Measurements from ENCODE around the gene FLOT1. TPM values are rescaled to one million over a fixed set of nuclear protein-coding genes. Genes with fewer than 3 reads are reported as not detected.

Gene FLOT1
- total and polyA plus RNA-seq, 2 of the 13 experiments (the other 11 are each of a cell fraction or from before 2014, with no cell fraction given), result 82.3 to 130 TPM

- TF ChIP-seq UBTF (CRISPR knock-in tag; IDR thresholded peaks at IDR 0.05) (peak; percentile 21; the same call in 1 of the 2 replicates), ZNF296 (CRISPR knock-in tag; conservative IDR thresholded peaks at IDR 0.05) (no peak), MXI1 (IDR thresholded peaks at IDR 0.05; ENCODE audit: borderline replicate concordance, low read depth, low read length) (peak; percentile 96), ZFP1 (CRISPR knock-in tag; IDR thresholded peaks at IDR 0.05) (peak; percentile 46; the same call in 1 of the 2 replicates), ZBTB21 (CRISPR knock-in tag; IDR thresholded peaks at IDR 0.05) (0 out of 2 replicates have a peak, but pooled peaks have one; percentile 32), ZFP36 (IDR thresholded peaks at IDR 0.05; ENCODE audit: borderline replicate concordance, low read depth, low read length, partially characterized antibody) (no peak), SIX4 (CRISPR knock-in tag; IDR thresholded peaks at IDR 0.05) (no peak), FOSL2 (CRISPR knock-in tag; IDR thresholded peaks at IDR 0.05) (no peak; the same call in 1 of the 2 replicates), XRCC5 (optimal IDR thresholded peaks at IDR 0.05; ENCODE audit: low read length) (no peak), MTF1 (CRISPR knock-in tag; IDR thresholded peaks at IDR 0.05) (peak; percentile 55; the same call in 1 of the 2 replicates), YEATS4 (CRISPR knock-in tag; IDR thresholded peaks at IDR 0.05; ENCODE audit: borderline replicate concordance) (peak; percentile 85), DPF2 (CRISPR knock-in tag; IDR thresholded peaks at IDR 0.05; ENCODE audit: borderline replicate concordance, low read depth) (peak; percentile 33; the same call in 1 of the 2 replicates), SMARCC2 (IDR thresholded peaks at IDR 0.05) (no peak), TBL1XR1 (IDR thresholded peaks at IDR 0.05; ENCODE audit: borderline replicate concordance, low read length, partially characterized antibody) (no peak), HHEX (CRISPR knock-in tag; IDR thresholded peaks at IDR 0.05) (no peak), FUBP1 (CRISPR knock-in tag; IDR thresholded peaks at IDR 0.05; ENCODE audit: borderline replicate concordance) (peak; percentile 19; the same call in 1 of the 2 replicates), ZIK1 (CRISPR knock-in tag; IDR thresholded peaks at IDR 0.05; ENCODE audit: borderline replicate concordance, low read depth) (peak; percentile 77; the same call in 1 of the 2 replicates), ZNF879 (CRISPR knock-in tag; IDR thresholded peaks at IDR 0.05) (no peak), ZNF605 (CRISPR knock-in tag; IDR thresholded peaks at IDR 0.05) (peak; percentile 63; the same call in 1 of the 2 replicates), E2F2 (CRISPR knock-in tag; IDR thresholded peaks at IDR 0.05; ENCODE audit: borderline replicate concordance) (no peak), ZNF232 (CRISPR knock-in tag; IDR thresholded peaks at IDR 0.05; ENCODE audit: borderline replicate concordance) (peak; percentile 41; the same call in 1 of the 2 replicates), ZNF737 (CRISPR knock-in tag; IDR thresholded peaks at IDR 0.05; ENCODE audit: borderline replicate concordance) (no peak), FOXA1 (IDR thresholded peaks at IDR 0.05) (no peak), FOXA1 (CRISPR knock-in tag; IDR thresholded peaks at IDR 0.05) (peak; percentile 18; the same call in 1 of the 2 replicates), SMAD3 (CRISPR knock-in tag; IDR thresholded peaks at IDR 0.05) (no peak), ZNF546 (CRISPR knock-in tag; conservative IDR thresholded peaks at IDR 0.05) (no peak), ZNF234 (CRISPR knock-in tag; conservative IDR thresholded peaks at IDR 0.05) (no peak; the same call in 1 of the 2 replicates)
These were observed 21.1 kb downstream of the FLOT1 start (continued) for GRCh38 chr6:30721198-30722024.
